ENCODE results near the gene RS1. TPM values are rescaled to one million over a fixed set of nuclear protein-coding genes. Genes with fewer than 3 reads are reported as not detected.
A peak's percentile ranks its signal among the peaks of the same experiment; 100 is the strongest.

The RS1 gene
- total and polyA plus RNA-seq, 8 donors = 0.15 to 5.2 (median 0.25) TPM

DNA sequence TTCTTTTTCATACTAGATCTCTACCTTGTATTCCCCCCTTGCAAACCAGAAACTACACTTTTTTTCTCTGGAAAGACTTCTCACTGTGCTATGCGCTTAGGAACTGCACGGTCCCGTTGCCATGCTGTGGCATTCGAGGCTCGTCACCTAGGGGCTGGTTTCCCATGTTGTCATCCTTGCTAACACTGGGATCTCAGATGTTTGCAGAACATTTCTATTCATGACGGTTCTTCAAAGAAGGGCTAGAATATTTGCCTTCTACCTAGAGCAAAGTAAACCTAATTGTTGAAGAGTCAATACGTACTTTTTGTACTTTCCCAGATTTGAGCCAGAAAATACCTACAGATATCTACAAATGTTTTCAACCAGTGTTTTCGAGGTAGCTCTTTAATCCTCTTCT lies 41.0 kb downstream of the RS1 start:
- no peak overlapping the region for H3K4me3 ChIP-seq
- H3K36me3 ChIP-seq = peaks cover 0 to 18% of the 10 kb centered on the region in 2 donors
- no peak for DNase-seq
- H3K9me3 ChIP-seq = no peaks in the 10 kb centered on the region
- H3K27ac ChIP-seq = no peak overlapping the region
- intact Hi-C loops (cut with DNase I) = no loop called here
- H3K27me3 ChIP-seq = no peaks in the 10 kb centered on the region
- TF ChIP-seq, protein P1, sequence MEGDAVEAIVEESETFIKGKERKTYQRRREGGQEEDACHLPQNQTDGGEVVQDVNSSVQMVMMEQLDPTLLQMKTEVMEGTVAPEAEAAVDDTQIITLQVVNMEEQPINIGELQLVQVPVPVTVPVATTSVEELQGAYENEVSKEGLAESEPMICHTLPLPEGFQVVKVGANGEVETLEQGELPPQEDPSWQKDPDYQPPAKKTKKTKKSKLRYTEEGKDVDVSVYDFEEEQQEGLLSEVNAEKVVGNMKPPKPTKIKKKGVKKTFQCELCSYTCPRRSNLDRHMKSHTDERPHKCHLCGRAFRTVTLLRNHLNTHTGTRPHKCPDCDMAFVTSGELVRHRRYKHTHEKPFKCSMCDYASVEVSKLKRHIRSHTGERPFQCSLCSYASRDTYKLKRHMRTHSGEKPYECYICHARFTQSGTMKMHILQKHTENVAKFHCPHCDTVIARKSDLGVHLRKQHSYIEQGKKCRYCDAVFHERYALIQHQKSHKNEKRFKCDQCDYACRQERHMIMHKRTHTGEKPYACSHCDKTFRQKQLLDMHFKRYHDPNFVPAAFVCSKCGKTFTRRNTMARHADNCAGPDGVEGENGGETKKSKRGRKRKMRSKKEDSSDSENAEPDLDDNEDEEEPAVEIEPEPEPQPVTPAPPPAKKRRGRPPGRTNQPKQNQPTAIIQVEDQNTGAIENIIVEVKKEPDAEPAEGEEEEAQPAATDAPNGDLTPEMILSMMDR (IDR thresholded peaks at IDR 0.05) = no peak
- no peaks in the 10 kb centered on the region for H3K4me1 ChIP-seq
- no peak for ATAC-seq

DNA sequence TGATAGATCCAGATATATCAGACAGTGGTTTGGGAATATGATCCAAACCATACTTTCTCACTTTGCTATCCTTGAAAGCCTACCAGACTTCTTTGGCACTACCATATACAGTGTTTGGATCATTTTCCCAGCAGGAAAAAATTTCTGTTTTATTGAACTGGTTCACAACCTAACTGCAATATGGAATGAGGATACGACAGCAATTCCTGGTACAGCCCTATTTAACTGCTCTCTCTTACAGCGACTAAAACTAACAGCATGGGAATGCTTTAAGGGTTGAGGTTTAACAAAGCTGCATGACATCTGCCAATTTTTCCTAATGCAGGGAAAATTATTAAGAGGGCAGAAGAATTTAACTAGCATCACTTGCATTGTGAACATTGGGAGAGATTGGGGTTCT lies 47.3 kb downstream of the RS1 start:
- intact Hi-C loops (cut with DNase I) = no loop called here
- Histone ChIP-seq H3K36me3 (peaks cover 0 to 18% of the 10 kb centered on the region in 2 donors), H3K4me3 (no peak overlapping the region), H3K9me3 (no peaks in the 10 kb centered on the region), H3K27me3 (no peaks in the 10 kb centered on the region), H3K27ac (no peak overlapping the region), H3K4me1 (no peaks in the 10 kb centered on the region)
- TF ChIP-seq, protein P1 (IDR thresholded peaks at IDR 0.05) = no peak
- no peak for DNase-seq
- ATAC-seq = no peak

DNA sequence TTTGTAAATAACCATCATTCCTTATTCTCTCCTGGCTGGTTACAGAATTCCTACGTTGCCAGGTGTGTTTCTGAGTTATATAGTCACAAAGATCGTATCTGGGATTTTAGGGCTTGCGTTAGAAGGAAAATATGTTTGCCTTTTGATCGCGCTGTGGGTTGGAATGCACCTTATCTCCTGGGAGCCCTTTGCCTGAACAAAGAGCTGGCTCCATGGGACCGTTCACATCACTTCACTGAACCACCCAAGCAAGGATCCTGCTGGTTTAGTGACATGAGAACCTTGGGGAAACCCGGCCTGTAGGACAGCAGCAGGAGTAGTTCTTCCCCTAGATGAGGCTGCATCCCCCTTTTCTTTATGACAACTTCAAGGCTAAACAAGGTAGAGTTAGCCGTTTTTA lies 51.6 kb downstream of the RS1 start:
- DNase-seq (no peak), ATAC-seq (peak; percentile 61)
- H3K36me3 ChIP-seq = no peaks in the 10 kb centered on the region
- no peaks in the 10 kb centered on the region for H3K27me3 ChIP-seq
- H3K4me3 ChIP-seq = no peak overlapping the region
- H3K9me3 ChIP-seq = no peaks in the 10 kb centered on the region
- TF ChIP-seq, protein P1 (IDR thresholded peaks at IDR 0.05) = no peak
- intact Hi-C loops (cut with DNase I) = no loop called here
- H3K27ac ChIP-seq = no peak overlapping the region
- peaks cover 0 to 8% of the 10 kb centered on the region in 2 donors for H3K4me1 ChIP-seq

DNA sequence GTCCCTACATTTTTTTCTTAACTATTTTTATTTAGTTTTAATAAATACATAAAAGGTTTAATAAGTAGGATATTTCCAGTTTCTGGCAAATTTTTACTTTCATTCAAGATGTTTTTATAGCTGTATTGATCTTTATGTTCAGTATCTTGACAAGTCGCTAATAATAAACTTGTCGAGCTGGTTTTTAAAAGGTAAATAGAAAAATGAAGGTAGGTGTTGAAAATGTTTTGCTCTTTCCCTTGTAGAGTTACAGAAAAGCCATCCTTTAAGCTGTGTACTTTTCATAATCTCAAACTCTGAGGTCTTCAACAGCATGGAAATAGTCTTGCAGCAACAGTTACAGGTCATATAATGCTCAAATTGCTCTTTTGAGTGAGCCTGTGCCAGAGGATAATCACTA lies 52.6 kb downstream of the RS1 start:
- intact Hi-C loops (cut with DNase I) = no loop called here
- peaks cover 0 to 8% of the 10 kb centered on the region in 2 donors for H3K4me1 ChIP-seq
- ATAC-seq = peak; percentile 70

DNA sequence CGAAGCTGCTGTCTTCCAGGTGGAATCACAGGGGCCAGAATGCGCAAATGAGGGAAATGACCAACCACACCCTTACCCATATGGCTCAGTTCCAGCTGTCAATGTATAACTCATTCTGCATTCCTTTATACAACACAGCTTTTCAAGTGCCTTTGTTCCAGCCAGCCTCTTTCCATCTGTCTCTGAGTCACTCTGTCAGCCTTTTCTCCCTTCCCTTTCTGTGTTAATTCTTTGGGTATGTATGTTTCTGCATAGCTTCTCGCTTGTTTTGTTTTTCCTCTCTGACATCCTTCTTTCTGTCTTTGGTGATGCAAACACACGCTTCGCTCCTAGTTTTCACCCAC lies 54.5 kb downstream of the RS1 start:
- intact Hi-C loops (cut with DNase I) = no loop called here
- ATAC-seq (peak; percentile 71), DNase-seq (no peak)
- Histone ChIP-seq H3K36me3 (no peaks in the 10 kb centered on the region), H3K9me3 (no peaks in the 10 kb centered on the region), H3K27ac (peak overlapping the region in 1 of 2 donors; percentile 57), H3K4me1 (peaks cover 0 to 8% of the 10 kb centered on the region in 2 donors), H3K27me3 (no peaks in the 10 kb centered on the region), H3K4me3 (no peak overlapping the region)
- TF ChIP-seq, protein P1 (IDR thresholded peaks at IDR 0.05) = no peak

More for the DNA sequence above, 52.6 kb downstream of the RS1 start:
- Histone ChIP-seq H3K27me3 (no peaks in the 10 kb centered on the region), H3K36me3 (no peaks in the 10 kb centered on the region), H3K9me3 (no peaks in the 10 kb centered on the region), H3K27ac (no peak overlapping the region), H3K4me3 (no peak overlapping the region)
- TF ChIP-seq, protein P1 (IDR thresholded peaks at IDR 0.05) = no peak
- DNase-seq = no peak

Measured in left lung (tissue), 10 donors.